ENCODE data around the gene S100G. TPM values are rescaled to one million over a fixed set of nuclear protein-coding genes. Genes with fewer than 3 reads are reported as not detected.

The S100G gene
- total RNA-seq, 1 donor from 2014 or later: not detected

GRCh38 chrX:16678689-16679088 lies 28.7 kb downstream of the S100G start:
- no peak for TF ChIP-seq CTCF (IDR thresholded peaks at IDR 0.05)
- DNase-seq (ENCODE audit: extremely low spot score, unreplicated experiment): no peak
- Mint-ChIP-seq H3K36me3 (ENCODE audit: unreplicated experiment) (peaks cover 43% of the 10 kb centered on the region), H3K27ac (ENCODE audit: unreplicated experiment) (no peak overlapping the region), H3K9me3 (ENCODE audit: unreplicated experiment) (no peaks in the 10 kb centered on the region), H3K4me1 (ENCODE audit: unreplicated experiment) (no peaks in the 10 kb centered on the region), H3K4me3 (ENCODE audit: unreplicated experiment) (no peak overlapping the region), H3K27me3 (ENCODE audit: unreplicated experiment) (no peaks in the 10 kb centered on the region)

DNA sequence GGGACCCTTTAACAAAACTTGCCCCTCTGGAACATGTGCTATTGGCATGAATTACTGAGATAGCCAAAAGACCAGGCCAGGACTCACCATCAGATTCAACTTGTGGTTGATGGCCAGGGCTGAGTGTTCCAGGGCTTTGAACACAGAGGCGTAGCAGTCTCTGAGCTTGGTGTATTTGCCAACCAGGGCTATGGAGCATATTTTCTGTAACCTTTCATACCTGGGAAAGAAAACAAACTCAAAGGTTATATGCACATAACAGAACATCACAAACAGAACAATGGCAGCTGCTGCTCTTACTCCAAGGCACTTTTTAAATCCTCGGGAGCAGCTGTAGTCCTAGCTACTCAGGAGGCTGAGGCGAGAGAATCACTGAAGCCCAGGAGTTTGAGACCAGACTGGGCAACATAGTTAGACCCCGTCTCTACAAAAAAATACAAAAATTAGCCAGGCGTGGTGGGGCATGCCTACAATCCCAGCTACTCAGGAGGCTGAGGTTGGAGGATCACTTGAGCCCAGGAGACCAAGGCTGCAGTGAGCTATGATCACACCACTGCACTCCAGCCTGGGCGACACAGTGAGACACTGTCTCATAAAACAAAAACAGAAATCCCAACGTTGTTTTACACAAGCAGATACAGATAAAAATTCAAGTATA lies 33.2 kb downstream of the S100G start:
- Mint-ChIP-seq H3K4me3 (ENCODE audit: unreplicated experiment) (no peak overlapping the region), H3K27me3 (ENCODE audit: unreplicated experiment) (no peaks in the 10 kb centered on the region), H3K27ac (ENCODE audit: unreplicated experiment) (no peak overlapping the region), H3K4me1 (ENCODE audit: unreplicated experiment) (peaks cover 11% of the 10 kb centered on the region), H3K9me3 (ENCODE audit: unreplicated experiment) (no peaks in the 10 kb centered on the region), H3K36me3 (ENCODE audit: unreplicated experiment) (peaks cover 44% of the 10 kb centered on the region)
- TF ChIP-seq CTCF (IDR thresholded peaks at IDR 0.05): no peak
- DNase-seq (ENCODE audit: extremely low spot score, unreplicated experiment): no peak

GRCh38 chrX:16687514-16687913 lies 37.6 kb downstream of the S100G start:
- no peak for TF ChIP-seq CTCF (IDR thresholded peaks at IDR 0.05)

DNA sequence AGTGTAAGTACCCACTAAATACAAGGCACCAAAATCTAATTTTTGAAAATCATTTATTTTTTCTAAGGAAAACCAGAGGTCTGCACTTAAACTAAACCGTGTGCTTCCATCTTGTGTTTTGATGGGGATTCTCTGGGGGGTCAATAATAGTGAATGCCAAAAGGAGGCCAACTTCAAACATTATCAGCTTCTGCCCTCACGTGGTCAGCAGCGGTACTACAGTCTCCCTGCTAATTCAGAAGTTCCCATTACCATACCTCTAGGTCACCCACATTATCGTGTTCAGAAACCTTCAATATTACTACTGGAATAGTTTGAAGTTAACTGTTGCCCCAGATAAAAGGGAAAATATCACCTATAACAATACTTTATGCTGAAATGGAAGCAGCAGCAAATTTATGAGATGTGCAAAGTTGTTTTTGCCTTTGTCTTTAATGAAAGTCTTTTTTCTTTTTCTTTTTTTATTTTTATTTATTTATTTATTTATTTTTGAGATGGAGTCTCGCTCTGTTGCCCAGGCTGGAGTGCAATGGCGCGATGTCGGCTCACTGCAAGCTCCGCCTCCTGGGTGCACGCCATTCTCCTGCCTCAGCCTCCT lies 45.2 kb downstream of the S100G start:
- Mint-ChIP-seq H3K36me3 (ENCODE audit: unreplicated experiment) (peaks cover 43% of the 10 kb centered on the region), H3K27me3 (ENCODE audit: unreplicated experiment) (no peaks in the 10 kb centered on the region), H3K4me1 (ENCODE audit: unreplicated experiment) (peaks cover 2% of the 10 kb centered on the region), H3K27ac (ENCODE audit: unreplicated experiment) (no peak overlapping the region), H3K4me3 (ENCODE audit: unreplicated experiment) (no peak overlapping the region), H3K9me3 (ENCODE audit: unreplicated experiment) (no peaks in the 10 kb centered on the region)
- TF ChIP-seq CTCF (IDR thresholded peaks at IDR 0.05): peak; percentile 92
- peak; percentile 86 for DNase-seq (ENCODE audit: extremely low spot score, unreplicated experiment)

More at GRCh38 chrX:16687514-16687913, 37.6 kb downstream of the S100G start:
- Mint-ChIP-seq H3K4me3 (ENCODE audit: unreplicated experiment) (no peak overlapping the region), H3K27ac (ENCODE audit: unreplicated experiment) (peak overlapping the region; percentile 57), H3K4me1 (ENCODE audit: unreplicated experiment) (peaks cover 15% of the 10 kb centered on the region), H3K9me3 (ENCODE audit: unreplicated experiment) (no peaks in the 10 kb centered on the region), H3K27me3 (ENCODE audit: unreplicated experiment) (no peaks in the 10 kb centered on the region), H3K36me3 (ENCODE audit: unreplicated experiment) (peaks cover 37% of the 10 kb centered on the region)
- no peak for DNase-seq (ENCODE audit: extremely low spot score, unreplicated experiment)

GRCh38 chrX:16696956-16697355 lies 47.0 kb downstream of the S100G start:
- Mint-ChIP-seq H3K9me3 (ENCODE audit: unreplicated experiment) (no peaks in the 10 kb centered on the region), H3K4me3 (ENCODE audit: unreplicated experiment) (no peak overlapping the region), H3K4me1 (ENCODE audit: unreplicated experiment) (peaks cover 2% of the 10 kb centered on the region), H3K36me3 (ENCODE audit: unreplicated experiment) (peaks cover 34% of the 10 kb centered on the region), H3K27ac (ENCODE audit: unreplicated experiment) (no peak overlapping the region), H3K27me3 (ENCODE audit: unreplicated experiment) (no peaks in the 10 kb centered on the region)
- TF ChIP-seq CTCF (IDR thresholded peaks at IDR 0.05): no peak
- DNase-seq (ENCODE audit: extremely low spot score, unreplicated experiment): no peak
